Activated CD4-positive, alpha-beta T cell treated with anti-CD3 and anti-CD28 coated beads, Interleukin-2, amount 50 U/mL, for 1 hour (primary cell): ENCODE measurements around the gene SLC23A2.
A peak's percentile ranks its signal among the peaks of the same experiment; 100 is the strongest.

Source experiments
- DNase-seq: peaks from one replicate; pipeline ENCODE4 v3.0.0-alpha.2; 2020

SLC23A2 gene

DNA sequence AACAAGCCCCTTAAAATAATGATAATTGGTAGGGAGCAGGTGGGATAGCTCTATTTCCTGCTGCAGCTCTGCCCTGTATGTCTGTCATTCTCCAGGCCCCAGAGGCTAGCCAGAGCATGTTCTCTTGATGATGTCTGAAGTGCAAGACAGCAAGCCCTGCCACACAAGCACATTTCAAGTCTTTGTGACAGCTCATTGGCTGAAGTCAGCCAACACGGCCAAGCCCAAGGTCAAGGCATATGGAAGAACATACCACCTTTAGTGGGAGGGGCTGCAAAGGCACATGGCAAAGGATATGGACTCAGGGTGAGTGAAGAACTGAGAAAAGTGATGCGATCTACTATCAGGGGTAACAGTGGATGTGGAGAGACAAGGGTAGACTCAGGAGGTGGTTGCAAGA is 163.6 kb downstream of the SLC23A2 start:
- DNase-seq, result no peak

DNA sequence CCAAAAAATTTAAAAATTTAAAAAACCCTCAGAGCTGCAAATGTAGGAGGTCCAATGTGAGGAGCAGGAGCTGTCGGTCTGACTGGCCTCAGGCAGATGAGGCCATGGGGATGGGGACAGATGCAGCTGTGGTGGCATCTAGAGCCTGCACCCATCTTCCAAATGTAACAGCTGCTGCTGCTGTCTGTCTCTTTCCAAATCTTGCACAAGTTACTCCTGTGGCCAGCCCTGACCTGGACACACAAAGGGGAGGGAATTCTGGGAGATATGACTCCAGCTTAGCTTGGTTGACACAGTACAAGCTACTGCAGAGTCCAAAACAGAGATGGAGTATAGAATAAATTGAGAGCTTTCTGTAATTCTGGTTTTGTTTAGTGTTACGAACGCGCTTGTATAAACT is 164.4 kb downstream of the SLC23A2 start:
- no peak for DNase-seq

DNA sequence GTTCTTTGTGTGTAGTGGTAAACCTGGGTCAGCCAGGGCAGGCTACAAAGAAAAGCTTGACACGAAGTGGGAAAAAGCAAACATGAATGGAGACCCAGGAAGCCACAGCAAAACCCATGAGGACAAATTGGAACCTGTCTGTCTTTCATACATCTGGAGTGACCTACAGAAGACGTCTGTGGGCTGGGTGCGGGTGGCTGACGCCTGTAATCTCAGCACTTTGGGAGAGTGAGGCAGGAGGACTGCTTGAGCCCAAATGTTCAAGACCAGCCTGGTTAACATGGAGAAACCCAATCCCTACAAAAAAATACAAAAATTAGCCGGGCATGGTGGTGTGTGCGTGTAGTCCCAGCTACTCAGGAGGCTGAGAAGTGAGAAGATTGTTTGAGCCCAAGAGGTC is 164.8 kb downstream of the SLC23A2 start:
- no peak for DNase-seq

DNA sequence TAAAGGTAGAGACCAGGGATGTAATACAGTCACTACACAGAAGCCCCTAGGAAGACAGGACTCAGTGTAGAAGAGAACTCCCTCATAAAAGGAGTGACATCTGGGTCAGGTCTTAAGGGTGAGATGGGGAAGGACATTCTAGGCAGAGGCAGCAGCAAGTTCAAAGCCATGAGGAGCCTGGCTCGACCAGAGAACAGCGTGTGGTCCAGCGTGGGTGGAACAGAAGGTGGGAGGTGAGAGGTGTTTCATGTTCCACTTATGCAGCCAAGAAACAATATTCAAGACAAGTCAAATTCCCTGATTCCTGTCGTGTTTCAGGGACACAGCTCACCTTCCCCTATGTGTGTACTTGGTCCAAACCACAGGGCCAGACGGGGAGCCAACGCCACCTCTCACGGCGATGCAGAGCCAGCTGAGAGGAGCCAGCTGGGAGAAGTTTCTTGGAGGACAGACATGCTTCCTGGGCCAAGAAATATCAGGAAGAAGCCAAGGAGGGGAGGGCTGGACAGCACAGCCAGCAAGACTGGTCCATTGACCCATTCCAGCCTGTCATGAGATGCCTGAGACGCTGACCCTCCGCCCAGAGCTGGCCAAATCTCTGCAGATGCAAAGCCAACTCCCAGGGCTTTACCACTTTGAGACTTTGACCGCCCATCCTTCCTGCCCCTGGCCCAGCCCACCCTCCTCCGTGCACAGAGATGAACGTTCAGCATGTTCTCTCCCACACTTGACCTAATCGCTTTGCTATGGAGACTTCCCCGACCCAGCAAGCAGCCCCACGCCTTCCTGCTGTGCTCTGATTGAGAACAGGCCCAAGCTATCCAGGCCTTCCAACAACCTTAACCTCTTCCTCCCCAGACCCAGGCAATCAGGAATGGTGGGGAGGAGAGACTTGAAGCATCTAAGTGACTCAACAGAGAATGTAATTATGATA is 165.8 kb downstream of the SLC23A2 start:
- no peak for DNase-seq

DNA sequence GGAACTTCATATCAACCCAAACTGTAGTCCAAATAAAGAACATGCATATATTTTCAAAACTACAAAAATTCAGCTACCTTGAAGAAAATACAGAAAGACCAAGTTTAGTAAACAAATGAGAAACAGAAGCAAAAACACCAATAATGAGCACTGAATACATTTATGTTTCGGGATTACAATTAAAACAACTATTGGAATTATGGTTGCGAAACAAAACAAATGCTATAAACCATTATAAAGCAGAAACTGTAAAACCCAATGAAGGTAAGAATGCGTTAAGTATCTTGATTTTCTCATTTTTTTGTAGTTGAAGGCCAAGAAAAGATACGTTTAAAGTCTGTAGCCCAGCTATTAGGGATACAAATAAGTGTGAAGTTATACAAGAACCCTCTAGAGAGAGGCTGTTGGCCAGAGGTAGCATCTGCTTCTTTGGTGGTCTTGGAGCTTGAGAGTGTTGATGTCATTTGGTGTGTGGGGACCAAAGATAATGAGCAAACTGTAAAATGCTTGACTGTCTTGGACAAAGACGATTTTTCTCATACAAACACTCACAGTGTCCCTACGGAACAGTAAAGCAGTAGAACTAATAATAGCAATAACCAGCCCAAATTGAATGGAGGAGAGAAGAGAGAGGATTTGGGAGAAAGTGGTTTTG is 168.1 kb downstream of the SLC23A2 start:
- no peak for DNase-seq

DNA sequence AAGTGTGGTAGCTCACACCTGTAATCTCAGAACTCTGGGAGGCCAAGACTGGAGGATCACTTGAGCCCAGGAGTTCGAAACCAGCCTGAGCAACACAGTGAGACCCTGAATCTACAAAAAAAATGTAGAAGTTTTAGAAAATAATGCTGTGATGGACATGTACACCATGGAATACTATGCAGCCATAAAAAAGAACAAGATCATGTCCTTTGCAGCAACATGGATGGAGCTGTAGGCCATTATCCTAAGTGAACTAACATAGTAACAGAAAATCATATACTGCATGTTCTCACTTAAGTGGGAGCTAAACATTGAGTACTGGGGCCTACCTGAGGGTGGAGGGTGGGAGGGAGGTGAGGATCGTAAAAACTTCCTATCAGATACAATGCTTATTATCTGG is 168.8 kb downstream of the SLC23A2 start:
- no peak for DNase-seq

DNA sequence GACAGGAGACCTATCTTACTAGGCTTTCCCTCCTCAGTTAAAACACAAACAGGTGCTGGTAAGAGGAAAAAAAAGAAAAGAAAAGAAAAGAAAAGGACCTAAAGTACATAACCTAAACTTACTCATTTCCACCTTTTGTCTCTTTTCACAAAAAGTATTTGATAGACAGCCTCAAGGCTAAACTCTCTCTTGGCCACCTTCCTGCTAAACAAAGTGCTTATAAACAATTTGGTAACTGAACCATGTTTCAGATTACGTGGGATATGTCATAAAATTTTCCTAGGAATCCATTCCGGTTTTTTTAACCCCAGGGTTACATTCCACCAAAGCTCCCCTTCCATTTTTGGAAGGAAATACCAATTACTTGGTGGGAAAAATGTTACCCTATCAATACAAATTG is 170.6 kb downstream of the SLC23A2 start:
- DNase-seq, result no peak

DNA sequence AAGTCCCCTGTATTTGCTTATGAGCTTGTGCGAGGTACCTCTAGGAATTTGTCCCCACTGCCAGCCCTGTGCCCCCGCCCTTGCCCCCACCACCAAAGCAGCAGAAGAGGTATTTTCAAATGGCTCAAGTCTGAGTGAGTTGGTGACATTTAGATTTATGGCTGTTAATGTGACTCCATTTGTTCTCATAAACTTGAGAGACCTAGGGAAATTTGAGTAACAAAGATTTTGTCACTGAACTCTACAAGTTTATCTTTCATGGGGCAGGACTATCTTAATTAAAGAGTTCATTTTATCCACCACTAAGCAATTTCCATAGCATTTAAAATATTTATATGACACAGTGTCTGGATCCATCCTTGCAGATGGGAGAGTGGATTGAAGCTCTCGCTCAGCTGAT is 171.1 kb downstream of the SLC23A2 start:
- no peak for DNase-seq

DNA sequence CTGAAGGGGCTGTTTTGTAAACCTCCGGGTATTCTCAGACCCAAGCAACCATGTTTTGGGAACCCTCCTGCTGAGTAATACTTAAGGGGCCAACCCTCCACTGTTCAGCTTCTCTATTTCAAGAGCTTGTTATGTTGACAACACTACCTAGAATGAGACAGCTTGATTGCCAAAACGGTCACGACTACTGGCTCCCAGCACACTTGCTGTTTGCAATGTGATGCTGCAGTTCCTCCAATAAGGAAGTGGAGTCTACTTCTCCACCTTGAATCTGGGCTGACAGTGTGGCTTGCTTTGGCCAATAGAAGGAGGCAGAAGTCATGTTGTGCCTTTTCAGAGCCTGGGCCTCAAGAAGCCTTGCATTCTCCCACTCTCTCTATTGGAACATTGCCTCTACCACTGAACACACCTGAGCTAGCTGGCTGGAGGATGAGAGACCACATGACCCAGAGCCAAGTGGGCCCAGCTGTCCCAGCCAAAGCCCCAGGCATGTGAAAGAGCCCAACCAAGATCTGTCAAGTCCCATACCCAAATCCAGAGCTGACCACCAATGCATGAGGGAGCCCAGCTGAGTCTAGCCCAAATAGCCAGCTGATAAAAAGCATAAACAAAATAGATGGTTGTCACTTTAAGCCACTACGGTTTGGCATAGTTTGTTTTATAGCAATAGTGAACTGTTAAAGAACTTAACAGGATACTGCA is 171.6 kb downstream of the SLC23A2 start:
- DNase-seq, result no peak

DNA sequence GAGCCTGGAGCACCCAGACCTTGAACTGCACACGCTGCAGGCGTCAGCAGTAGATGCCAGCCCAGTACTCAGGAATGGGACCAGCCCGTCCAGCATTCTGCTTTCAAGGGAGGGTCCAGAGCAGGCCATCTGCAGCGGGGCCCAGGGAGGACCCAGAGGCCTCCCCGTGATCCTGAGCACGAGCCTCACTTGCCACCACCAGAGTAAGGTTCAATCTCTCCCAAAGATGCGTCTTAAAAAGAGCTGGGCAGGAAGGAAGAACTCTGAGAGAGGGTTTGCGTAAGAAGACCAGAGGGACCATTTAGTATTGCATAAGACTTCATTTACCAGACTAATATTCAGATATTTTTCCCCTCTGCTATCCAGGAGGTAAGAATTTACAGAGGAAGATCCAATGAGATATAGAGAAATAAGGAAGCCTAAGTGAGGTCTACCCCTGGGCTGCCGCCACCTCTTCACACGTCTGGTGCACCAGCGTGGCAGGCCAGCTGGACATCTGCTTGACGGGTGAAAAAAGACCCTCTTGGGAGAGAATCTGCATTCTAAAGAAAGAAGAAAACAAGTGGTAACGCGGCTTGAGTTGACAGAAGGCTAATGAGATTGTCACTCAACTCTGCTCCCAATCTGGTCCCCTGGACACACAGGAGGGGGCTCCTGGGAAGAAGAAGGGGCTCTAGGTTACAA is 172.3 kb downstream of the SLC23A2 start:
- DNase-seq, result no peak

DNA sequence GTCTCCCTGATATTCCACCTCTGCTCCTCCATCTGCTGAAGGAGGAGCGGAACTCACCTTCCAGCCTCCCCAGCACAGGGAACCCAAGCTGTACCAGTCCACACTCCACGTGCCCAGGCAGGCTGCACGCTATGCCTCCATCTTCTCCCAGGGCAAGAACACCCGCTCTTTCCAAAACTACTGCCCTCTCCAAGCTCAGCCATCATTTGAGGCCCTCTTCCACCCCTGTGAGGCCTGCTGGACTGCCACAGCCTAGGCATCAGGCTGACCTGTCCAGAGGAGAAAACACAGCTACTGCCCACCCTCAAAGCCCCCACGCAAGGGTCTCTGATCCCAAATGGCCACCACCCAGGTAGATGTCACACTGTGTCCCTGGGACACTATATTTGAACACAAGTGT is 179.7 kb downstream of the SLC23A2 start:
- no peak for DNase-seq

DNA sequence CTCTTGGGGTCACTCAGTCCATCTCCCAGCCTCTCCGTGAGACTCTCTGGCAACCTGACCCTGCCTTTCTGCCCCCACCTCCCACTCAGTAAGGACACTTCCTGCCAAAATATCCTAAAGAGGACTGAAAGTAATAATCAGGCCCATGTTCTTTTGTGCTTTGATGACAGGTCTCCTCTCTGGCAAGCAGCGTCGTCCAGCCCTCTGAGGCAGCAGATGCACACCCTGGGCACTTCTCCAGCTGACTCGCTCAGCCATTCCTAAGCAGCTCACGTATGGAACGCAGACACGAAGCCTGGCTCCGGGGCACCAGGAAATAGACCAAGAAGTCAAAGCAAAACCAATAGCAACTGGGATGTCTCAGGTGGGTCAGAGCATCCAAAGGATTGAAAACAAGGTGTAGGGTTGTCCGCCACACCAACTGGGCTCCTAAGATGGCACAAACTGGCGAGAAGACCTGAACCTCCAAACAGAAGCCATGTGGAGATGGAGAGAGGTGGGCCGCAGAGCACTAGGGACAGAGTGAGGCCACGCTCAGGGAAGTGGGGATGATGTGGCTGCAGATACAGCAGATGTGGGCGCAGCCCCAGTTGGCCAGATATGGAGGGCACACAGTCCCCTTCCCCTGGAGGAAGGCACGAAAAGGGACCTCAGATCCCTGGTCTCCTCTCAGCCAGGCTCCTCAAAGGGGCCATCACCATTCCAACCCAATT is 180.3 kb downstream of the SLC23A2 start:
- DNase-seq, result no peak

DNA sequence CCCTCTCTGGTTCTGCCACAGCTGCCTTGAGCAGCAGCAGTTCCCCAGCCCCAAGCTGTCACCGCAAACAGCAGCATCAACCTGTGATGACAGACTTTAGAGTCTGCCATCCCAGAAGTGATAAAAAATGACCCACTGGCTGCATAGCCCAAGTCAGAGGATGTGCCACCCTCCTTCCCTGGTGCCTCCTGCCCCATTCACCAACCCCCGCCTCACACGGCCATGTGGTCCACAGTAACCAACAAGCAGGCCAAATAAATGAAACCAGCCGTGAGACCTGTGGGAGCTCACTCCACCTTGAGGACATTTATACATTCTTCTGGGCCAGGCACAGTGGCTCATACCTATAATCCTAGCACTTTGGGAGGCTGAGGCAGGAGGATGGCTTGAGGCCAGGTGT is 181.4 kb downstream of the SLC23A2 start:
- no peak for DNase-seq

DNA sequence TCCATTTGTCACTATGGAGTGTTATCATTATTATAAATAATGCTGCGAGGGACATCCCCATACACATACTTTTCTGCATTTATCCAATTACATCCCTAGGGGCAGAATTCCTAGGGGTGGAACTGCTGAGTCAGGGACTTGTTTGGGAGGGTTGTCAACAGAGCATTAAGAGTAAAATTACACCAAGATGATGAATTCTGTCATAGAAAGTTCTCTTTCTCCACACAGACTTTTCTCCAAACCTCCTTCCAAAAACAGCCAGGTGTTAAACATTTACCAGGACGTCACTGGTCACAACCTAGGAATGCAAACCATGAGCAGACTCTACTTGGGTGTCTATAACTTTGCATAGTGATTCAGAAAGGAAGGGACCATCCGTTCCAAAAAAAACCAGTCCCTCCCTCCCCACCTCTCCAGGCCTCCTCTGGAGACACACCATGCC is 184.1 kb downstream of the SLC23A2 start:
- DNase-seq, result no peak

DNA sequence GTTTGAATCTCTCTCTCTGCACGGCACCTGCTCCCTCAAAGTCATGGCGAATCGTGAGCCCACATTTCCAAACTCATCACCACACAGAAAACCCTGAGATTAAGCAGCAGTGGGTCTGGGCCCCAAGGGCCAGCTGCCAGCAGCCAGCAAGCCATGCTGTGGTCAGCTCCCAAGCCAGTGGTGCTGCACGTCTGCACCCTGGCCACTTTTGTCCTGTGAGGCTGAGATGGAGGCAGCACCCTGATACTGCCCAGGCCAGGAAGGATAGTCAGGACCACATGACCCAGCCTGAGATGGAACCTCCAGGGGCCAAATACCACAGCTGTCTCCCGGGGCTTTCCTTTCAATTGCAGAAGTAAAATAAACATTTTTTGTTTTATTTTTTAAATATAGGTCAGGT is 185.7 kb downstream of the SLC23A2 start:
- no peak for DNase-seq

DNA sequence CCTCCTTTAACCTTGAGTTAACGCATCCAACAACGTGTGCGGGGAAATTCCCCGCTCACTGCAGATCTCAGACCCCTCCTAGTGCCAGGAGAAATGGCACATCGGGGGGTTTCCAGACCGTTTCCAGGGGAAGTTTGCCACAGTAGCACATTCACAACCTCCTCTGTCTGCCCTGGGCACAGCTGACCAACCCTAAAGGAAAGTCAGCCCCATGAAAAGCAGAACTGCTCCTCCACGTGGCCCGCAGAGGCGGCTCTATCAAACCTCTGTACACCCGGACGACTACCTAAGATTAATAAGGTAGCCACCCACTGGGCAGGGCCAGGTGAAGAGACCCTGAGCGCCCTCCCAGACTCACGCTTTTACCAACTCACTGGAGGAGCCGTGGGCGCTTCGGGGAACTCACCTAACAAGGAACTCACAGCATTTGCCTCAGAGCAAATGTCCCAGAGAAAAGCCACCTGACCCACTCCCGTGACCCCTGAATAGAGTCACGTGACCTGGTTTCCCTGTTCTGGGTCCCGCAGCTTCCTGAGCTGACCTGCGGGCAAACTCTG is 186.5 kb downstream of the SLC23A2 start:
- DNase-seq, result peak; percentile 71

DNA sequence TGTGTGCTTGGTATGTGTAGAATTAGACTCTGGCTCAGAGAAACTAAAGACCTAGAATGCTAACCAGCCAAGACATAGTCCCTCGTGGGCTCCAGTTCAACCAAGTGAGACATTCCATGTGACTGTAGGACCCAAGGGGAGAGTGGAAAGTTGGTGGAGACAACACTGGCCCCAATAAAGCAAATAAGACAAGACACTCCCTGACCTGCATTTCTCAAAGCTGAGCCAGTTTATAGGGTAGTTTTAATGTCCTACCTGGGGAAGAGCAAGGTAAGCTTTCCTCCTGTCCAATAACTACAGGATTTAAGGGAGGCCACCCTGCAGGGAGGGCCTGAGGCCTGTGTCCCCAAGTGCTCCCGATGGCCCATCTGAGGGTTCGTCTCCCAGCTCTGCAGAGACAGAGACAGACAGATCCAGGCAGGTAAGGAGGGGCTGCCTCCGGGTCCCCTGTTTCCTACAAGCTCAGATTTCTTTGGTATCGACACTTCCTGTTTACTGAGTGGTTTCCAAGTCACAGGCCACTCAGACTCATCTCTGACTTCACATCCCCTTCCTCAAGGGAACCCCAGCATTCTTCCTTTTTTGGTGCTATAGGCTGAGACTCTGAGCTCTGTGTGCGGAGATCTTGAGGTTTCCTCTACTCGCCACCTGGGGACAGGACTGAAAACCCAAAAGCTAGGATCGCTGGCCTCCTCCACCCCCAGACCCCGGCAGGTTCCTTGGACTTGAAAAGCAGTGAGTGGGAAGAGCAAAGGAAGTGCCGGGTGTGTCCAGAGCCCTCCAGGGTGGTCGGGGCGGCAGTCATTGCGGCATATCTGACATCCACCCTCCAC is 187.2 kb downstream of the SLC23A2 start:
- DNase-seq, result peak; percentile 63

DNA sequence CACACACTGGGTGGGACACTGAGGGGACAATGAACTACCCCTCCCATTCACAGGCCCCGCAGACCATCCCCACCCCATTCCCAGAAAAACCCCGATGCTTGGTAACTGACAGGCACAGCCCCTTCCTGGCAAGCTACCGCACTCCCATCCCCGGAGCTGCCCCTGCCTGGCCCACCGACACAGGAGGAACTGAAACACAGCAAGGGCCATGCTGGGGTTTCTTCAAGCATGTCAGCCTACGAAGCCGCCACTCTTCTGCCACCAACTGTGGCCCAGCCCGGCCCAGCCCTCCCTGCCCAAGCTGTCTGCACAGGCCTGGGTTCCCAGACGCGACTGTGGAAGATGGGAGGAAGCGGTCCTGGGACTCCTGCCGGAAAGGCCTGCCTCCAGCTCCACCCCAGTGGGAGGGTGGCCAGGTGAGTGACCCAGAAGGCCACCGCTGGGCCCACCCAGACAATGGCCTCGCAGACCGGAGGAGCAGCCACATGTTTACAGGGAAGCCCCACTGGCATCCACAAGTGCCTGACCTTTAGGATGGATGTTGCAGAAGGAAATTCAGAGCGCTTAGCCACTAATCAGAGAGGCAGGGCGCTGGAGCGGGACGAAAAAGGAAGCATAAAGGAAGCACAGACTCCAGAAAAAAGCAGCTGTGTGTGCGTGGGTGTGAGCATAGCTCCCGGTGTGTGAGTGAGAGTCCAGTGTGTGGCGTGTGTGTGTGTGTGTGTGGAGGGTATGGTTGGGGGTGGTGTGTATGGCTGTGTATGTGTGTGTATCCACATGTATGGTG is 188.0 kb downstream of the SLC23A2 start:
- DNase-seq, result peak; percentile 18

DNA sequence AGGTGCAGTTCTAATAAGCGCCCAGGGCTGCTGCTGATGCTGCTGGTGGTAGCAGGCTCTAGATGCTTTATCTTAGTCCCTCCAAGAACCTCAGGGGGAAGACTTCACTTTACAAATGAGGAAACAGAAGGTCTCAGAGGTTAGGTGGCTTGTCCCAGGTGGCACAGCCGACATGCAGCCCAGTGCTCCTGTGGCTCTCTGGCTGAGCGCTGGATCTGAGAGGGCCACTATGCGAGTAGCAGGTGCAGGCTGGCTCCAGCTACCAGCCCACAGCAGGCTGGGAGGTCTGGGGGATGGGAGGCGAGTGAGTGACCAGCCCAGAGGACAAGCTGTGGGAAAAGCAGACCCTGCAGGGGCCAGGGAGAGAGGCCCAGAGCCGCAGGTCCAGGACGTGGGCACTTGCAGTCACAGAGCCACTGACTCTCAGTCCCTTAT is 188.7 kb downstream of the SLC23A2 start:
- no peak for DNase-seq

DNA sequence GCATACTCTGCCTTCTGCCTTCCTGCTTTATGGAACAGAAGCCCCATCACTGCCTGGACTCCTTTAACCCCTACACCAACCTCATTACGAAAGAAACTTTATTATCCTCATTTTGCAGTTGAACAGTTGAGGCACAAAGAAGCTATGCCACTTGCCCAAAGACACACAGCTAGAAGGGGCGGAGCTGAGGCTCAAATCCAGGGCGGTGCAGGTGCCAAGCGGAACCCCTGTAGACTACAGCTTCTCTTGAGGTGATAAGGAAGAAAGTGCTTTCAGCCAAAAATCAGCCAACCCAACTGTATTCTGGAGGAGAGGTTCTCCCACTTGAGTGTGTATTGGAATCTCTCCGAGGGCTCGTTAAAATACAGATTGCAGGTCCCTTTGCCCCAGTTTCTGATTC is 189.1 kb downstream of the SLC23A2 start:
- DNase-seq, result peak; percentile 23
